Lung (tissue), 12 donors: ENCODE measurements around the gene MYDGF. TPM values are rescaled to one million over a fixed set of nuclear protein-coding genes. Genes with fewer than 3 reads are reported as not detected.

Experiments
- ATAC-seq: fragments of 200-7000 bp; cut with Tn5 transposase; one replicate; pipeline ENCODE4 v1.9.1; 2020; ENCODE audit warnings: moderate number of reproducible peaks; ENCODE audit not compliant: insufficient read depth, low FRiP score
- DNase-seq, 3 donors: peaks; one replicate each; pipeline ENCODE4 v3.0.0-alpha.2; 2013 to 2017
- H3K27ac ChIP-seq, 2 donors: one replicate each; pipeline ENCODE4 v1.5.1; 2013; ENCODE audit warnings: mild to moderate bottlenecking in 2 of 2, moderate library complexity in 2 of 2, control low read depth in 1 of 2, inconsistent platforms in 1 of 2, low read depth in 1 of 2, low read length in 1 of 2
- H3K27me3 ChIP-seq, 3 donors: one replicate each; pipeline ENCODE4 v1.5.1; 2013; ENCODE audit warnings: low read length in 2 of 3; ENCODE audit not compliant: control insufficient read depth in 3 of 3, insufficient read depth in 3 of 3
- H3K36me3 ChIP-seq, 4 donors: one replicate each; pipeline ENCODE4 v1.5.1; 2013; ENCODE audit warnings: low read length in 4 of 4, mild to moderate bottlenecking in 1 of 4, moderate library complexity in 1 of 4; ENCODE audit not compliant: control insufficient read depth in 4 of 4, insufficient read depth in 4 of 4
- H3K4me1 ChIP-seq, 5 donors: one replicate each; pipeline ENCODE4 v1.5.1; 2013; ENCODE audit warnings: low read length in 5 of 5, mild to moderate bottlenecking in 2 of 5, moderate library complexity in 1 of 5; ENCODE audit not compliant: control insufficient read depth in 5 of 5, insufficient read depth in 5 of 5
- H3K4me3 ChIP-seq: one replicate; pipeline ENCODE4 v1.5.1; 2013; ENCODE audit warnings: mild to moderate bottlenecking, control low read depth, moderate library complexity
- H3K9ac ChIP-seq, 2 donors: one replicate each; pipeline ENCODE4 v1.5.1; 2013; ENCODE audit warnings: low read length in 2 of 2, control low read depth in 1 of 2; ENCODE audit not compliant: insufficient read depth in 1 of 2
- H3K9me3 ChIP-seq, 4 donors: one replicate each; pipeline ENCODE4 v1.5.1; 2013; ENCODE audit warnings: low read length in 3 of 4, mild to moderate bottlenecking in 1 of 4, moderate library complexity in 1 of 4; ENCODE audit not compliant: control insufficient read depth in 4 of 4, insufficient read depth in 3 of 4
- WGBS, 2 donors: extraction: QIAGEN DNeasy Blood & Tissue Kit; methylation state at CpG; one replicate each; pipeline ENCODE4 v1.1.7; 2013; 5-methylcytosine and 5-hydroxymethylcytosine counted together
- polyA plus RNA-seq, 2 donors: library from polyadenylated mRNA; stranded (reverse); fragments of 200-250 nt; gene quantifications; one replicate each; pipeline ENCODE4 v1.2.1, GENCODE V29; 2013
- total RNA-seq, 2 donors: library from RNA; depleted of rRNA in 1 of 2; stranded (reverse); fragments of >200 nt in 1 of 2; gene quantifications; one replicate each; pipeline ENCODE4 v1.2.1, GENCODE V29; 2014 to 2021
- TF ChIP-seq, protein P1 (sequence below): IDR thresholded peaks from 2 replicates; pipeline ENCODE4 v1.5.1; 2012; ENCODE audit warnings: mild to moderate bottlenecking; ENCODE audit errors: control extremely low read depth, extremely low read depth
- donor health status: control.
- donor health status: control.
- donor health status: Bipolar disorder and iron deficiency.
- donor health status: healthy.
- donor health status: DM: yes; HTN: yes; CAD: no.

Gene MYDGF
- total and polyA plus RNA-seq, 4 donors: 70.4 to 280 (median 142) TPM

DNA sequence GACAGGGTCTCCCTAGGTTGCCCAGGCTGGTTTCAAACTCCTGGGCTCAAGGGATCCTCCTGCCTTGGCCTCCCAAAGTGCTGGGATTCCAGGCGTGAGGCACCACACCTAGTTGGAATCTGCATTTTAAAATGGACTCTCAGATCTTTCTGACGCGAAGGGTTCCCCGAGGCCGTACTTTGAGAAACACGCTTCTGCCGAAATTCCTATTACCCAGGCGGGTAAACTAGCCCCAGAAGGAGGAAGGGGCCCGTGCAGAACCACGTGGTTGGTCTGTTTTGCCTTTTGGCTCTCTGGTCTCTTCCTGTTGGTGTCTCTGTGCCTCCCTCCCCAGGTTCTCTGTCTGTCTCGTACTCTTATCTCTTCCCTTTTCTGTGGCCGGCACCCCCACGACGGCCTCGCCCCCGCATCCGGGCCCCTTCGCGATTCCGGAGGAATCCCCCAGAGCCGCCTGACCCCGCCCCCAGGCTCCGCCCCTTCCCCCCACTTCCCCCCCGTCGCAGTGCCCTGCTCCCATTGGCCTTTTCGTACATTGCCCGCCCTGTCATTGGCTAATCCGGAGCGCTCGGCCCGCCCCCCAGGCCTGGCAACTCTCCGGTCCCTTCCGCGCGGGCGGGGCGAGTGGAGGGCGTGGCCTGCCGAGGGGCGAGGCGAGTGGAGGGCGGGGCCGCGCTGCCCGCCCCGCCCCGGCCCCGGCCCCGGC, 31.2 kb downstream of the MYDGF start, which contains the start of gene TNFAIP8L1:
Gene TNFAIP8L1 (plus strand): TSS at position 689 of the 703 bp plus-strand sequence. CDS start 12,354 bp downstream, outside the sequence.
- H3K4me1 ChIP-seq: peaks cover 0 to 13% (median 0%) of the 10 kb centered on the region in 5 donors
- ATAC-seq (peak; percentile 94), DNase-seq (peak; percentile 96 to 97 (median 96))
- H3K9me3 ChIP-seq: no peaks in the 10 kb centered on the region
- H3K9ac ChIP-seq: peak within 1 kb of the TSS; percentile 46 to 47
- TF ChIP-seq, protein P1, sequence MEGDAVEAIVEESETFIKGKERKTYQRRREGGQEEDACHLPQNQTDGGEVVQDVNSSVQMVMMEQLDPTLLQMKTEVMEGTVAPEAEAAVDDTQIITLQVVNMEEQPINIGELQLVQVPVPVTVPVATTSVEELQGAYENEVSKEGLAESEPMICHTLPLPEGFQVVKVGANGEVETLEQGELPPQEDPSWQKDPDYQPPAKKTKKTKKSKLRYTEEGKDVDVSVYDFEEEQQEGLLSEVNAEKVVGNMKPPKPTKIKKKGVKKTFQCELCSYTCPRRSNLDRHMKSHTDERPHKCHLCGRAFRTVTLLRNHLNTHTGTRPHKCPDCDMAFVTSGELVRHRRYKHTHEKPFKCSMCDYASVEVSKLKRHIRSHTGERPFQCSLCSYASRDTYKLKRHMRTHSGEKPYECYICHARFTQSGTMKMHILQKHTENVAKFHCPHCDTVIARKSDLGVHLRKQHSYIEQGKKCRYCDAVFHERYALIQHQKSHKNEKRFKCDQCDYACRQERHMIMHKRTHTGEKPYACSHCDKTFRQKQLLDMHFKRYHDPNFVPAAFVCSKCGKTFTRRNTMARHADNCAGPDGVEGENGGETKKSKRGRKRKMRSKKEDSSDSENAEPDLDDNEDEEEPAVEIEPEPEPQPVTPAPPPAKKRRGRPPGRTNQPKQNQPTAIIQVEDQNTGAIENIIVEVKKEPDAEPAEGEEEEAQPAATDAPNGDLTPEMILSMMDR: no peak
- H3K27me3 ChIP-seq: no peaks in the 10 kb centered on the region
- peak within 1 kb of the TSS; percentile 52 to 77 for H3K27ac ChIP-seq
- 1 to 2% methylated on average over 34 to 49 of the region's 49 CpGs for WGBS, 2 donors
- peak within 1 kb of the TSS; percentile 78 for H3K4me3 ChIP-seq
- peaks cover 0 to 3% (median 0%) of the 10 kb centered on the region in 4 donors for H3K36me3 ChIP-seq

DNA sequence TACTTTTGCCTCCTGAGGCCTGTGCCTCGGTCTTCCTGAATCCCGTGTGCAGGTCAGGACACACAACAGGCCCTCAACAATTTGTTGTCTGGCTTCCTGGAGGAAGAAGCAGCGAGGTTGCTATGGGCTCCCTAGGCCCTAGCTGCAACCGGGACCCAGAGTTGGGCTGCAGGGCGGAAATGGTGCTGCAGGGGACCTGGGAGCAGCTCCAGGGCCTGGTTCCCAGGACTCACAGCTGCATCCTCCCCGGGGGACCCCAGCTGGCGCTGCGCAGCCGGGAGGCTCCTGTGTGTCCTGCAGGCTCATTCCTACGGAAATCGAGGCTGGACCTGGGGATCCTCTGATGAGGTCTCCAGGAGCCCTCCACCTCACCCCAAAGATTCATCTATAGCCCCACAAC, 31.8 kb downstream of the MYDGF start:
- TF ChIP-seq, protein P1: no peak
- H3K27me3 ChIP-seq: no peaks in the 10 kb centered on the region
- DNase-seq (peak in 2 of 3 donors; percentile 18 to 43), ATAC-seq (no peak)
- WGBS, 2 donors: 56 to 60% methylated on average over 11 of the region's 11 CpGs
- peak overlapping the region; percentile 52 to 77 for H3K27ac ChIP-seq
- H3K9ac ChIP-seq: no peak overlapping the region
- H3K36me3 ChIP-seq: peaks cover 0 to 3% (median 0%) of the 10 kb centered on the region in 4 donors
- peaks cover 0 to 15% (median 0%) of the 10 kb centered on the region in 5 donors for H3K4me1 ChIP-seq
- H3K4me3 ChIP-seq: no peak overlapping the region
- H3K9me3 ChIP-seq: no peaks in the 10 kb centered on the region

DNA sequence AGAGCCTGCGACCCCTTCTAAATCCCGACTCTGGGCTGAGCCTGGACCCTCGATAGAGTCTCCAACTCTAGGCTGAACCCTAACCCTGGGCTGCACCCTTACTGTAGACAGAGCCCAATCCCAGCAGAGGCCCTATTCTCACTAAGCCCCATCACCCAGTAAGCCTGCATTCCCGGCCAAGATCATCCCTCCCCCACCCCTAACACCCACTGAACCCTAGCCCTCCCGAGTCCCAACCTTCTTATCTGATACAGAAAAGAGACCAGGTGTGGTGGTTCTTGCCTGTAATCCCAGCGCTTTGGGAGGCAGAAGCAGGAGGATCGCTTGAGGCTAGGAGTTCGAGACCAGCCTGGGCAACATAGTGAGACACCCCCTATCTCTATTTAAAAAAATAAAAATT, 33.4 kb downstream of the MYDGF start:
- ATAC-seq (no peak), DNase-seq (no peak)
- 69 to 72% methylated on average over 8 of the region's 8 CpGs for WGBS, 2 donors
- no peaks in the 10 kb centered on the region for H3K9me3 ChIP-seq
- no peaks in the 10 kb centered on the region for H3K27me3 ChIP-seq
- TF ChIP-seq, protein P1: no peak
- H3K27ac ChIP-seq: no peak overlapping the region
- H3K4me3 ChIP-seq: no peak overlapping the region
- peaks cover 0 to 12% (median 0%) of the 10 kb centered on the region in 5 donors for H3K4me1 ChIP-seq
- peaks cover 0 to 3% (median 0%) of the 10 kb centered on the region in 4 donors for H3K36me3 ChIP-seq
- no peak overlapping the region for H3K9ac ChIP-seq
